Kasumi-1 (cell line): Measurements from ENCODE around the gene ANKRD13D.

Source experiments
- DNase-seq, 2 experiments: peaks; one replicate each; lab custom pipeline; 2025; lab: John Stamatoyannopoulos, UW

The ANKRD13D gene

GRCh38 chr11:67273260-67273990, 15.7 kb upstream of the ANKRD13D start:
- no peak for DNase-seq

- DNase-seq: no peak
Measured at GRCh38 chr11:67274768-67275605, 14.1 kb upstream of the ANKRD13D start.

GRCh38 chr11:67275606-67276409, 13.3 kb upstream of the ANKRD13D start:
- no peak for DNase-seq

- peak; percentile 90 to 92 for DNase-seq
Measured at GRCh38 chr11:67276781-67277230, 12.3 kb upstream of the ANKRD13D start.

- peak; percentile 98 for DNase-seq
Measured at GRCh38 chr11:67277231-67277961, 11.7 kb upstream of the ANKRD13D start.

- DNase-seq: no peak
Measured at GRCh38 chr11:67278135-67278938, 10.8 kb upstream of the ANKRD13D start.

DNA sequence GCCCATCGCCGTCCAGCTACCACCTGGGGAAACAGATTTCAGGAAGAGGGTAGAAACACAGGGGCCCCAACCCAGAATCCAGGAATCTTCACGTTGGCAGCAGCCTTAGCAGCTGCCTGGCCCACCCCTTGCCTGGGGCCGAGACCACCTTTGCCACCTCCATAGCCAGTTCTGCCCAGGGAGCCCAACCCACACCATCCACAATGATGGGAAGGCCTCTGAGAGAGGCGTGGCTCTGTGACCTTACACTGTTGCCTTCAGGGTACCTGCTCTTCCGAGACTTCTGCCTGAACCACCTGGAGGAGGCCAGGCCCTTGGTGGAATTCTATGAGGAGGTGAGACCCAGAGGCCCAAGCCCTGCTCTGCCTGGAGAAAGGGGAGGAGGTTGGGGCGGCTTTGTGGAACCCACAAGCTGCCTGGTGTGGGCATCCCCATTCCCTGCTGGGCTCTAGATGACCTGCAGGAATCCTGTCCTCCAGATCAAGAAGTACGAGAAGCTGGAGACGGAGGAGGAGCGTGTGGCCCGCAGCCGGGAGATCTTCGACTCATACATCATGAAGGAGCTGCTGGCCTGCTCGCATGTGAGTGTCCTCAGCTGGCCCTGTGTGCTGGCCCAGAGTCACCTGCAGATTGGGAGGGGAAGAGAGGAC, 10.0 kb upstream of the ANKRD13D start:
- DNase-seq: no peak

GRCh38 chr11:67279589-67280340, 9.3 kb upstream of the ANKRD13D start:
- DNase-seq: no peak

- DNase-seq: peak; percentile 24 to 26
Measured at GRCh38 chr11:67280341-67280787, 8.7 kb upstream of the ANKRD13D start.

- DNase-seq: no peak
Measured at GRCh38 chr11:67280788-67281551, 8.1 kb upstream of the ANKRD13D start.

DNA sequence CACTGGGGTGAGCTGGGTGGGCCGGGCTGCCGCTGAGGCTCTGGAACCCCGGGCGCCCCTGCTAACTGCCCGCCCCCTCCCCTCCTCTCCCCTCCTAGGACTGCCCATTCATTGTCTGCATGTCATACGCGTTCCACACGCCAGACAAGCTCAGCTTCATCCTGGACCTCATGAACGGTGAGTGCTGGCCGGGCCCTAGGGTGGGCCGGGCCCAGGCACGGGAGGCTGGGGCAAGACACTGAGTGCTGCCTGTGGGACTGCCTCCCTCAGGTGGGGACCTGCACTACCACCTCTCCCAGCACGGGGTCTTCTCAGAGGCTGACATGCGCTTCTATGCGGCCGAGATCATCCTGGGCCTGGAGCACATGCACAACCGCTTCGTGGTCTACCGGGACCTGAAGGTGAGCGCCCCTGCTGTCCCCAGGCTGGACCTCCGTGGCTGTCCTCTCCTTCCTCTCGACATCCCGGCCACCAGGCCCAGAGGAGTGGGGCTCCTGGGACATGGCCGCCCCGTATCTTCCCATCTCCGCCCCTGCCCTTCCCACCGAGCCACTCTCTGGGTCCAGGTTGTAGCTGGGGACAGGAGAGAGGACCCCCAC, 7.5 kb upstream of the ANKRD13D start:
- no peak for DNase-seq

DNA sequence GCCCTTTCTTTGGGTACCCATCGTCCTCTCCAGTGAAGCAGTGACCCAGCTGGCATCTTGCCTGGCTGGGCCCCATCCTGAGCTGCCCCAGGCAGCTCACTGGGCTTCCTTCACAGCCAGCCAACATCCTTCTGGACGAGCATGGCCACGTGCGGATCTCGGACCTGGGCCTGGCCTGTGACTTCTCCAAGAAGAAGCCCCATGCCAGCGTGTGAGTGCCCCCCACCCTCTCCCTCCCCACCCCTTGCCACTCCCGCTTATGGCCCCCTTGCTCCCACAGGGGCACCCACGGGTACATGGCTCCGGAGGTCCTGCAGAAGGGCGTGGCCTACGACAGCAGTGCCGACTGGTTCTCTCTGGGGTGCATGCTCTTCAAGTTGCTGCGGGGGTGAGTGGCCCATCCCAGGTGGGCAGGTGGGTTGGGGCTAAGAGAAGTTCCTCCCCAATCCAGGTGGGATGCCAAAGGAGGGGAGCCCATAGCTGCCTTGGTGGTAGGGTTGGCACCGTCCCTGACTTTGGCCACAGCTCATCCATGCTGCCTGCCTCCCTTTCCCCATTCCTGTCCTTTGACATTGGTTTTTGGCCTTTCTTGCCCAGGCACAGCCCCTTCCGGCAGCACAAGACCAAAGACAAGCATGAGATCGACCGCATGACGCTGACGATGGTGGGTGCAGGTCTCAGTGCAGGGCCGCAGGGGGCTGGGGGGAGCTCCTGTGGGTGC, 6.8 kb upstream of the ANKRD13D start:
- no peak for DNase-seq

GRCh38 chr11:67282876-67283371, 6.2 kb upstream of the ANKRD13D start:
- no peak for DNase-seq

DNA sequence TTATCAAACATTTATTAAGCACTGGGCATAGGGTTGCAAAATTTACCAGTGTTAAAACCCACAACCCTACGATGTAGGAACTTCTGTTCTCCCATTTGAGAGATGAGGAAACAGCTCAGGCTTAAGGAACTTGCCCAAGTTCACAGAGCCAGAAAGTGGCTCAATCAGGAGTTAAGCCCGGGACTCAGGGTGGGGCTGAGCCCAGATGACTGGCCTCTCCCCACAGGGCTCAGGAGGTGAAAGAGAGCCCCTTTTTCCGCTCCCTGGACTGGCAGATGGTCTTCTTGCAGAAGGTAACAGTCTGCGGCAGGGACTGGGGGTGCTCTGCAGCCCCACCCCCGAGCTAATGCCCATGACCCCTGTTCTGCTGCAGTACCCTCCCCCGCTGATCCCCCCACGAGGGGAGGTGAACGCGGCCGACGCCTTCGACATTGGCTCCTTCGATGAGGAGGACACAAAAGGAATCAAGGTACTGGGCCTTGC, 5.6 kb upstream of the ANKRD13D start:
- DNase-seq: peak; percentile 57 to 58

- no peak for DNase-seq
Measured at GRCh38 chr11:67284811-67285540, 4.1 kb upstream of the ANKRD13D start.
